ENCODE results near the gene HOXA4. TPM values are rescaled to one million over a fixed set of nuclear protein-coding genes. Genes with fewer than 3 reads are reported as not detected.
A peak's percentile ranks its signal among the peaks of the same experiment; 100 is the strongest.

Gene HOXA4
- total RNA-seq, 1 experiment from 2014 or later = 5.6 TPM

DNA sequence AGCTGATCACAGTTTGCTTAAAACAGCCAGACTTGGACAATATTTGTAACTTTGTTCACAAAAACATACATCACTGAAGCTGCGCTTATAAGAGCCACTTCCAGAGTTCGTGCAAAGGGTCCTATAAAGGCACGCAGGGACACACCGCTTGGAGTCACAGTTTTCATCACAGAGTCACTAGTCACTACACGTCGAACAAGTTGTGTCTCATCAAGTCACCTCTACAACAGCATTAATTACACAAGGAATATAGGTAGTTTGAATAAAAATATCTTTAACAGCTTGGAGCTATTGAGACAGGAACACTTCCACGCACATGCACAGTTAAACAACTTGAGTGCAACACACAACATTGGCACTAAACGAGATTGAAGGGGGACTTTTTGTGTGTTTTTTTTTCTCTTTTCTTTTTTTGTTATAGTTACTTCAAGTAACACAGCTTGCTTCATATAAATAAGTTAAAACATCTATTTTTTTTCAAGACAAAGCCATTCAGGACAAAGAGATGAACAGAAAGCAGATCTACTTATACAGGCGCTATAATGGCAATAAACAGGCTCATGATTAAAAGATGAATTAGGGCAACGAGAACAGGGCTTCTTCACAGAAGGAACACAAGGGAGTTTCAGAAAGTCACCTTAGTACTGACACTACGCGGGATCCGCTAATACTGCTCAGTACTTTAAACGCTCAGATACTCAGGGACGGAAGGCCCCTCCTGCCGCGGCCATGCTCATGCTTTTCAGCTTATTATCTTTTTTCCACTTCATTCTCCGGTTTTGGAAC lies 10.8 kb upstream of the HOXA4 start:
- Histone ChIP-seq H3K9me3 (replicated peaks) (no peaks in the 10 kb centered on the region), H3K36me3 (no peaks in the 10 kb centered on the region), H3K27me3 (no peaks in the 10 kb centered on the region), H3K4me1 (peaks cover 6% of the 10 kb centered on the region), H3K27ac (peak overlapping the region; percentile 83), H3K4me3 (peak overlapping the region; percentile 73)
- DNase-seq = no peak

- H3K36me3 ChIP-seq = no peaks in the 10 kb centered on the region
- H3K9me3 ChIP-seq (replicated peaks) = no peaks in the 10 kb centered on the region
- no peaks in the 10 kb centered on the region for H3K27me3 ChIP-seq
- no peak overlapping the region for H3K4me3 ChIP-seq
- no peak overlapping the region for H3K27ac ChIP-seq
- no peak for DNase-seq
- H3K4me1 ChIP-seq = peaks cover 15% of the 10 kb centered on the region
Measured at GRCh38 chr7:27140126-27140857, 9.7 kb upstream of the HOXA4 start.

GRCh38 chr7:27139334-27140125 lies 9.0 kb upstream of the HOXA4 start:
- Histone ChIP-seq H3K36me3 (no peaks in the 10 kb centered on the region), H3K27me3 (no peaks in the 10 kb centered on the region), H3K27ac (no peak overlapping the region), H3K9me3 (replicated peaks) (no peaks in the 10 kb centered on the region), H3K4me3 (no peak overlapping the region), H3K4me1 (peaks cover 17% of the 10 kb centered on the region)
- no peak for DNase-seq

GRCh38 chr7:27138985-27139333 lies 8.4 kb upstream of the HOXA4 start:
- Histone ChIP-seq H3K27me3 (no peaks in the 10 kb centered on the region), H3K36me3 (no peaks in the 10 kb centered on the region), H3K4me1 (peaks cover 17% of the 10 kb centered on the region), H3K9me3 (replicated peaks) (no peaks in the 10 kb centered on the region), H3K27ac (no peak overlapping the region), H3K4me3 (no peak overlapping the region)
- DNase-seq = no peak

DNA sequence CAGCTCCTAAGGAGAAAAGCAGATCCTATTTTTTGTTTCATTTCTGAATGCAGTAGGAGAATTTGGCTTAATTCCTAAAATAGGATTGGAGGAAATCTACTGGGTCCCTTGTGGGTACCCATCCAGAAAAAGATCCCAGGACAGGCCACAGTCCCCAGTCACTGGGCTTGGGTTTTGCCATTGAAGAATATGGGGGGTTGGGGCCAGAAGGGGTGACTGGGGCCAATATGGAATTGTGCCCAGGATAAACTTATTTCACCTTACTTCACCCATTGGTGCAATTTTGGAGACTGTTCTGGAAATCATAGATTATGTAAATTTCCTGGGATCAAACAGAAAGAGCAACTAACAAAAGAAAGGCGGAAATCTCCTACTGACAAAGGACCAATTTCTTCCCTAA lies 7.9 kb upstream of the HOXA4 start:
- no peaks in the 10 kb centered on the region for H3K36me3 ChIP-seq
- H3K27me3 ChIP-seq = no peaks in the 10 kb centered on the region
- H3K4me3 ChIP-seq = no peak overlapping the region
- H3K4me1 ChIP-seq = peaks cover 17% of the 10 kb centered on the region
- DNase-seq = no peak
- H3K27ac ChIP-seq = no peak overlapping the region
- no peaks in the 10 kb centered on the region for H3K9me3 ChIP-seq (replicated peaks)

DNA sequence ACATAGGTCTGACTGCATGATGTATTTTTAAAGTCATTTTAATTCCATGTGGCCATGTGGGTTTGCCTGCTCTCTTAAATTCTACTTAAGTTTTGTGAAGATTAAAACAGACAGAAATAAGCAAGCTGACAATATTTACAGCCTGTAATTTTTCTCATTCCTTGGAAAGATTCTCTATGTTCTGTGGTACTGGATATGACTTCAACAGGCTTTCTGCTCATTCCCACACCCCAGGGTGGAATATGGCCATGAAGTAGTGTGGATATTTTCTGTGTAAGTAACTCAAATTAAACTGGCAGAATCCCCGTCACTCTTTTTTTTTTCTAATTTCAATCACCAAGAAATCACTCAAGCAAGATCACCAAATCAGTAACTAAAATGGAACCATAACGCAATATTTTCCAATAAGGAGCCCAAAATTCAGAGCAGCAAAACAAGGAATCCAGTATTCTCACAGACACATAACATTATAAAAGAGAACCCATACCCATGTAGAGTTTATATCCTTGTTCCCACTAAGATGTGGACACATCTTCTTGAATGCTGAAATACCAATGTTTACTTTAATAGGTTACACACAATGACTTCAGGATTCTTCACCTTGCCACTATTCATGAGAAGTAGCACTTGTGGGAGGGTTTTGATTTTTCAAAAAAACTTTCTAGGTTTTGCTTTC lies 7.2 kb upstream of the HOXA4 start:
- Histone ChIP-seq H3K27me3 (no peaks in the 10 kb centered on the region), H3K9me3 (replicated peaks) (no peaks in the 10 kb centered on the region), H3K4me1 (peaks cover 19% of the 10 kb centered on the region), H3K27ac (peak overlapping the region; percentile 81), H3K4me3 (peak overlapping the region; percentile 52), H3K36me3 (no peaks in the 10 kb centered on the region)
- DNase-seq = no peak

DNA sequence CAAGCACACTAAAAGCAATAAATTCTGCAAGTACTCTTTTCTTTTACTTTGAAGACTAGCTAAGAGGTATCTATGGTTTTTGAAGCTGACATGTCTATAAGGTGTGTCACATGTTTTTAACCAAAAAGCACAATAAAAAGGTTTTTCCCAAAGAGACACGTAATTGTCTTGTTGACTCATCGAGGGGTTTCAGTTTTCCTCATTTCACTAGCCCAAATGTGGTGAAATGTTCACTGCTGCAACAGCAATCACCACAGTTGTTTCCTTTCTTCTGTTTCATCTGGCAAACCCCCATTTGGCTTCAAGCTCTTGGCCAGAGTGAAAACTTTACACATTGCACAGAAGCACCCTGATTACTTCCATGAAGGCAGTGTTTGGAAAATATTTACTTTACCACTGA lies 3.8 kb upstream of the HOXA4 start:
- Histone ChIP-seq H3K27me3 (no peaks in the 10 kb centered on the region), H3K4me3 (no peak overlapping the region), H3K9me3 (replicated peaks) (no peaks in the 10 kb centered on the region), H3K36me3 (no peaks in the 10 kb centered on the region), H3K27ac (no peak overlapping the region), H3K4me1 (peaks cover 19% of the 10 kb centered on the region)
- DNase-seq = peak in 1 of 2 experiments; percentile 53

GRCh38 chr7:27133409-27134231 lies 3.1 kb upstream of the HOXA4 start:
- Histone ChIP-seq H3K27me3 (no peaks in the 10 kb centered on the region), H3K36me3 (no peaks in the 10 kb centered on the region), H3K4me1 (peaks cover 22% of the 10 kb centered on the region), H3K27ac (no peak overlapping the region), H3K4me3 (peak overlapping the region; percentile 13; the same call in 1 of the 2 replicates), H3K9me3 (replicated peaks) (no peaks in the 10 kb centered on the region)
- peak in 1 of 2 experiments; percentile 50 for DNase-seq

- Histone ChIP-seq H3K36me3 (no peaks in the 10 kb centered on the region), H3K4me3 (no peak overlapping the region), H3K27me3 (no peaks in the 10 kb centered on the region), H3K9me3 (replicated peaks) (no peaks in the 10 kb centered on the region), H3K27ac (no peak overlapping the region), H3K4me1 (peaks cover 28% of the 10 kb centered on the region)
- no peak for DNase-seq
Measured at GRCh38 chr7:27132978-27133377, 2.4 kb upstream of the HOXA4 start.

GRCh38 chr7:27132214-27132613 lies 1.7 kb upstream of the HOXA4 start:
- no peaks in the 10 kb centered on the region for H3K36me3 ChIP-seq
- H3K4me1 ChIP-seq = peaks cover 30% of the 10 kb centered on the region
- no peaks in the 10 kb centered on the region for H3K9me3 ChIP-seq (replicated peaks)
- no peak for DNase-seq
- no peak overlapping the region for H3K27ac ChIP-seq
- no peaks in the 10 kb centered on the region for H3K27me3 ChIP-seq
- no peak overlapping the region for H3K4me3 ChIP-seq

- H3K4me1 ChIP-seq = peaks cover 30% of the 10 kb centered on the region
- H3K27ac ChIP-seq = peak overlapping the region; percentile 73
- H3K4me3 ChIP-seq = peak overlapping the region; percentile 71
- no peaks in the 10 kb centered on the region for H3K9me3 ChIP-seq (replicated peaks)
- no peak for DNase-seq
- H3K27me3 ChIP-seq = no peaks in the 10 kb centered on the region
- H3K36me3 ChIP-seq = no peaks in the 10 kb centered on the region
Measured at GRCh38 chr7:27131390-27131819, 848 bp upstream of the HOXA4 start.

DNA sequence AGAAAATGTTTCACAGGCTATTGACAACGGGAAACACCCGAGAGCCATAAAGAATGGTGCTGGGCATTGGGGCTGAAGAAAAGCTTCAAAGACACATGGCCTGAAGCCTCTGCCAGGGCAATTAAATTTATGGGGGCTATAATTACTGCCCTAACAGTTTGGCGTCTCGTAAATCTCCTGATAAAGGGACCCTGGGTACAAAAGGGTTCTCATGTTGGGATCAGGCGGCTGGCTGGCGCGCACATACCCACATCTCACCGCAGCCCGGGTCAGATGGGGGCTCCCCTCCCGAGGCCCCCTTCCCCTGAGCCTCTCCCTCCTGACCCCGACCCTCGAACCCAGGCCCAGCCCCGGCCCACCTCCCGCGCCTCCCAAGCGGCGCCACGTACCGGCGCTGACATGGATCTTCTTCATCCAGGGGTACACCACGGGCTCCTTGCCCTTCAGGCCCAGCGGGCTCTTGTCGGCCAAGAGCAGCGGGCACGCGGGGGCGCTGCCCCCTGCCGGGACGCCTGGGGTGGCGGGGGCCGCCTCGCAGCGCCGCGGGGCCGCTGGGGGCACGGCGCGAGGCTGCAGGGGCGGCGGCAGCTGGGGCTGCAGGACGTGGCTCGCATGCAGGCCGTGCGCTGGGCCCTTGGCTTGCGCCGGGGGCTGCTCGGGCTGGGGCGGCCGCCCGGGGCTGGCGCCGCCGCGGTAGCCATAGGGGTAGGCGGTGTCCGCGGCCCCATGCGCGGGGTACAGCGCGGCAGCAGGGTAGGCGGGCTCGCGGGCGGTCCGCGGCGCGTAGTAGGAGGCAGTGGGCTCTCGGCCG lies 623 bp downstream of the HOXA4 start:
- H3K27me3 ChIP-seq = no peaks in the 10 kb centered on the region
- DNase-seq = peak; percentile 43 to 49
- H3K9me3 ChIP-seq (replicated peaks) = no peaks in the 10 kb centered on the region
- H3K4me3 ChIP-seq = peak overlapping the region; percentile 71
- H3K36me3 ChIP-seq = no peaks in the 10 kb centered on the region
- H3K4me1 ChIP-seq = peaks cover 19% of the 10 kb centered on the region
- peak overlapping the region; percentile 44; the same call in 1 of the 2 replicates for H3K27ac ChIP-seq
